Mononuclear cell (primary cell): Measurements from ENCODE around the gene EPHA2. TPM values are rescaled to one million over a fixed set of nuclear protein-coding genes. Genes with fewer than 3 reads are reported as not detected.

Experiments used
- H3K27me3 ChIP-seq: 2 replicates; pipeline ENCODE4 v1.6.0; 2011; ENCODE audit warnings: low read length, control low read depth; ENCODE audit not compliant: insufficient read depth
- H3K4me1 ChIP-seq: 2 replicates; pipeline ENCODE4 v1.5.1; 2011; ENCODE audit warnings: mild to moderate bottlenecking, low read length, control low read depth; ENCODE audit not compliant: insufficient read depth
- H3K4me3 ChIP-seq: 2 replicates; pipeline ENCODE4 v1.5.1; 2011; ENCODE audit warnings: mild to moderate bottlenecking, low read length, moderate library complexity
- H3K9me3 ChIP-seq: 2 replicates; pipeline ENCODE4 v1.5.1; 2011; ENCODE audit warnings: low read depth, mild to moderate bottlenecking, control low read depth, low read length
- total RNA-seq: library from RNA; depleted of rRNA; stranded (reverse); fragments of >200 nt; gene quantifications from one replicate; pipeline ENCODE4 v1.2.3, GENCODE V29; 2012

Gene EPHA2
- total RNA-seq, 1 donor: 0.63 TPM

- H3K27me3 ChIP-seq: no peaks in the 10 kb centered on the region
- H3K4me3 ChIP-seq: no peak overlapping the region
- H3K4me1 ChIP-seq: no peaks in the 10 kb centered on the region
- no peaks in the 10 kb centered on the region for H3K9me3 ChIP-seq
Observed at GRCh38 chr1:16129921-16130543, 25.8 kb downstream of the EPHA2 start.

DNA sequence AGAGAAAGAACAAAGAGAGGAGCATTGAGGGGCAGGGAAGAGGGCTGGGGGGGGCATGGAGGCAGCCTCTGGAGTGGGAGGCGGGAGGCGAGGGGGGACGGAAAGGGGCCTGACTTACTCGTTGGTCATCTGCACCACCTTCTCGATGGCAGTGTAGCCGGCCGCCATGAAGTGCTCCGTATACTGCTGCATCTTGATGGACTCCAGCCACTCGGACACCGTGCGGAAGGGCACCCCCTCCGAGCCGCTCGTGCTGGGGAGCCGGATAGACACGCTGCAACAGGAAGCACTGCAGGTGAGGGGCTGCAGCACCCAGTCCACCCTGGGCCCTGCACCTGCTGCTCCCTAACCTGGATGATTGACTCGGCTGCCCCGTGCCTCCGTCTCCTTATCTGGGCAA lies 26.6 kb downstream of the EPHA2 start:
- no peak overlapping the region for H3K4me3 ChIP-seq

DNA sequence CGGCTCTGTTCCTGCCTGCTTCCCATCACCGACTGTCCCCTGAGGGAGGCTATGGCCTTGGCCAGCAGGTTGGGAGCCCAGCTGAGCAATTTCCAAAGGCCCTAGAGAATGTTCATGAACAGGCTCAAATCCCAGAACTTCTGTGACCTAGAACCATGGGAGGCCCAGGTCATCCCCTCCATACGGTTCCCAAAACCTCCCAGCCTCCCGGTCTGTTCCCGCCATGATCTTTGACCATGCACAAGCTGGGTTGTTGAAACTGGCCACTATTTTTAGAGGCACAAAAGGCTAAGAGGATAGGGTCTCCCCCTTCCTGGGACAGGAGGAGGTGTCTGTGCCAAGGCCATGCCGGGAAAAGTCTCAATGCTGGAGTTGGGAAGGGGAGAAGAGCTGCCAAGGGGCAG lies 27.5 kb downstream of the EPHA2 start:
- no peaks in the 10 kb centered on the region for H3K27me3 ChIP-seq
- H3K9me3 ChIP-seq: no peaks in the 10 kb centered on the region
- H3K4me3 ChIP-seq: no peak overlapping the region
- H3K4me1 ChIP-seq: peaks cover under 1% of the 10 kb centered on the region

More for the DNA sequence above, 26.6 kb downstream of the EPHA2 start:
- no peaks in the 10 kb centered on the region for H3K27me3 ChIP-seq
- no peaks in the 10 kb centered on the region for H3K9me3 ChIP-seq
- no peaks in the 10 kb centered on the region for H3K4me1 ChIP-seq

DNA sequence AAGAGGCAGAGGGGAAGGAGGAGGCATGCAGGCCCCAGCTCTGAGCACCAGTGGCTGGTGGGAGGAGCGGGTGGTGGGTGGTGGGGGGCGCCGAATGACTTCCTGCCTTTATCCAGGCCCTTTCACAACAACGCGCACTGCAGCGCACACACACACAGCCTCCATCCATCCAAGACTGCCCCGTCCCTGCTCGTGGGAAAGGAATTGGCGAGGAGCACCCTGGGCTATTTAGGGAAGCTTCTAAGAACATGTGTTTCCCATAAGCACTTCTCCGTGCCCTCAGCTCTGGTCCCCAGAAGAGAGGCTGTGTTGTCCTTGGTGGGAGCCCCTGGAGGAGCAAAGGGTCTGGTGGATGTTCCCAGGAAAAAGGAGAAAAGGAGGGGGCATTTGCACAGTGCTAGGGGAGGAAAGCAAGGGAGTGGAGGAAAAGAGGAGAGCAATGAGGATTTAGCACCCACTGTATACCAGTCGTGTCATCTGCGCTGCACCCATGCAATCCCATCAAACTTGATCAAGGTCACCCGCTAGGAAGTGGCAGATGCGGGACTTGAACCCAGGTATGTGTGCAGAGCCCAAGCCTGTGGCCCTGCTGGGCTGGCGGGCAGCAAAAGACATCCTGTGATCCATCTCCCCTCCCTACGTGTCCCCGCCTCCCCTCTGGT lies 28.1 kb downstream of the EPHA2 start:
- Histone ChIP-seq H3K9me3 (no peaks in the 10 kb centered on the region), H3K4me3 (no peak overlapping the region), H3K27me3 (no peaks in the 10 kb centered on the region), H3K4me1 (peaks cover 4% of the 10 kb centered on the region)

DNA sequence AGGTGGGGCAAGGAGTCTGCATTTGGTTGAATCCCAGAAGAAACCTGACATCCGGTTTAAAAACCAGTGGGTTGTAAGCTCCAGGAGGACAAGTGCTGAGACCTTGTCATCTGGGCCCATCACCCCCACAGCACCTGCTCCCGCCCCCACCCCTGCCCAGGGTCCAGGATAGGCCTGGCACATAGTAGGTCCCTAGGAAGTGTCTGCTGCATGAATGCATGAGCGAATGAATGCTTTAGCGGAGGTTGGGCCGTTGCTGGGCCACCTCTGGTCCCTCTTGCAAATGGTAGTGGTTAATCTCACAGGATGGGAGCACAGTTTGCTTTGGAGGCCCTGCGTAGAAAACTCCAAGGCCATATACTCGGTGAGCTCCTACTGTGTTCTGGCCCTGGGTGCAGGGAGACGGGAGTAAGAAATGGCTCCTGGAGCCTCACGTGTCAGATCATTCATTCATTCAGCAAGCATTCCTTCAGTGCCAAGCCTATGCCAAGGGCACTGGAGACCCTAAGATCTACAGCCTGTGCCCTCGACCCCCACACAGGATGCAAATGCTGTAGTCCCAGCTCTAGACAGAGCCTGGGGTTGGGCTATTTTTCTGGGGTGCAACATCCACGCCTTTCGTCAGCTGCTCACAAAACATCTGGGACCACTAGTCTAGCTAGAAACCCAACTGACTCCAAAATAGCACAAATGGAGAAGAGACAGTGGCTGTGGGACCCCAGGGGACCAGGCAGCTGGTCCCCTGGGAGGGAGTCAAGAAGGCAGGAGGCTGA lies 28.9 kb downstream of the EPHA2 start:
- no peak overlapping the region for H3K4me3 ChIP-seq
- peaks cover 13% of the 10 kb centered on the region for H3K4me1 ChIP-seq
- no peaks in the 10 kb centered on the region for H3K9me3 ChIP-seq
- H3K27me3 ChIP-seq: no peaks in the 10 kb centered on the region

DNA sequence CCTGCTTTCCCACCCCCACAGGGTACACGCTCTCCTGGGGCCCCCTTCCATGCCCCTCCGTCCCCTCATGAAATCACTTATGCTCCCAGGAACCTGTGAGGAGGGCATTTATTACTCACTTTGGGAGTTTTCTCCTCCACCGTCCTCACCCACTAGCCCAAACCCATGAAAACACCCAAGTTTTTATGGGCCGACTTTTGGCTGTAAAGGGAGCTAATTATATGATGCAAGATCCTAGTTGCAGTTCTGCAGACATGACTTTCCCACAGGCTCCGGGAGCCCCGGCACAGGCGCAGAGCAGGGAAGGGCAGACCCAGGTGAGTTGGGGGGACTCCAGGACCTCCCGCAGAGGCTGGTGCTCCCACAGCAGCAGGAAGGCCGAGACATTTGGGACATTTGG lies 29.7 kb downstream of the EPHA2 start:
- no peaks in the 10 kb centered on the region for H3K27me3 ChIP-seq
- H3K4me3 ChIP-seq: no peak overlapping the region
- peaks cover 14% of the 10 kb centered on the region for H3K4me1 ChIP-seq
- no peaks in the 10 kb centered on the region for H3K9me3 ChIP-seq

- Histone ChIP-seq H3K4me1 (peaks cover 14% of the 10 kb centered on the region), H3K9me3 (no peaks in the 10 kb centered on the region), H3K27me3 (no peaks in the 10 kb centered on the region), H3K4me3 (no peak overlapping the region)
Observed at GRCh38 chr1:16125483-16125882, 30.4 kb downstream of the EPHA2 start.

DNA sequence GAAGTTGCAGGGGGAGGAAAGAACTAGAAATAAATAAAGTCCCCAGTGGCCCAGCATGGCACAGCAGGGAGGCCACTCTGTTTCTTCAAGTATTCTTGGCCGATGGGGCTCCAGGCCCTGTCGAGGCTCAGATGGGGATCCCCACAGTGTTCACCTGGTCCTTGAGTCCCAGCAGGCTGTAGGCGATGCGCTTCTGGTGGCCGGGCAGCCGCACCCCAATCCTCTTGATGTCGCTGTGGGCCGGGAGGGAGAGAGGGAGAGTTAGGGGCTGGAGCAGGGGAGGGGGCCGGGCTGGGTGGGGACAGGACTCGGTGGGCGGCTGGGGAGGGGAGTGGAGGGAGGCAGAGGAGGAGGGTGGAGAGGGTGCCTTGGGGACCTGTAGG lies 30.8 kb downstream of the EPHA2 start:
- Histone ChIP-seq H3K27me3 (no peaks in the 10 kb centered on the region), H3K9me3 (no peaks in the 10 kb centered on the region), H3K4me1 (peaks cover 14% of the 10 kb centered on the region), H3K4me3 (no peak overlapping the region)

- H3K4me1 ChIP-seq: peaks cover 14% of the 10 kb centered on the region
- no peaks in the 10 kb centered on the region for H3K27me3 ChIP-seq
- no peak overlapping the region for H3K4me3 ChIP-seq
- no peaks in the 10 kb centered on the region for H3K9me3 ChIP-seq
Observed at GRCh38 chr1:16124377-16125087, 31.3 kb downstream of the EPHA2 start.

- Histone ChIP-seq H3K9me3 (no peaks in the 10 kb centered on the region), H3K4me3 (no peak overlapping the region), H3K4me1 (peaks cover 14% of the 10 kb centered on the region), H3K27me3 (no peaks in the 10 kb centered on the region)
Observed at GRCh38 chr1:16122916-16123315, 33.0 kb downstream of the EPHA2 start.

DNA sequence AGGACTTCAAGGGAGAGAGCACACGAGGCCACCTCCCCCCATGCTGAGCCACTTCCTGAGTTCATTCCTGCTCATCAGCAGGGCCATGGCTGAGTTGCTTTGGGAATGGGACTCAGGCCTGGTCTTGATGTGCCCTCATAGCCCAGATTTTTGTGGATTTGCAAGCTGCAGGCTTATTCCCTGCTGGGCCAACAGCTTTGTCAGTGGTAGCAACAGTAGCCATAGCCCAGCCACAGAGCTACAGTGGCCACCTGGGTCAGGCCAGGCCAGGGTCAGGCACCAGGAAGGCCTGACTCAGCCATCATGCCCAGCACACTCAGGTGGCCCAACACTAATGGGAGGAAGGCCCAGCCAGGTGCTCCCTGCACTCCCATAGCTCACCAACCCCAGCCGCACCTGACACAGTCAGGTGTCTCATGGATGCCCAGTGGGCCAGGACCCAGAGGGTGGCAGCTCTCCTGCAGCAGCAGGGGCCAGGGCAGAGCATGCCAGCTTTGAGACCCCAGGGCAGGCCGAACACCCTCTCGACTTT lies 33.5 kb downstream of the EPHA2 start:
- Histone ChIP-seq H3K9me3 (no peaks in the 10 kb centered on the region), H3K27me3 (no peaks in the 10 kb centered on the region), H3K4me3 (no peak overlapping the region), H3K4me1 (peaks cover 14% of the 10 kb centered on the region)

GRCh38 chr1:16120940-16121410 lies 34.9 kb downstream of the EPHA2 start:
- Histone ChIP-seq H3K4me1 (peaks cover 14% of the 10 kb centered on the region), H3K4me3 (no peak overlapping the region), H3K27me3 (no peaks in the 10 kb centered on the region), H3K9me3 (no peaks in the 10 kb centered on the region)

GRCh38 chr1:16120407-16120806 lies 35.5 kb downstream of the EPHA2 start:
- Histone ChIP-seq H3K27me3 (no peaks in the 10 kb centered on the region), H3K9me3 (no peaks in the 10 kb centered on the region), H3K4me1 (peaks cover 14% of the 10 kb centered on the region), H3K4me3 (no peak overlapping the region)

DNA sequence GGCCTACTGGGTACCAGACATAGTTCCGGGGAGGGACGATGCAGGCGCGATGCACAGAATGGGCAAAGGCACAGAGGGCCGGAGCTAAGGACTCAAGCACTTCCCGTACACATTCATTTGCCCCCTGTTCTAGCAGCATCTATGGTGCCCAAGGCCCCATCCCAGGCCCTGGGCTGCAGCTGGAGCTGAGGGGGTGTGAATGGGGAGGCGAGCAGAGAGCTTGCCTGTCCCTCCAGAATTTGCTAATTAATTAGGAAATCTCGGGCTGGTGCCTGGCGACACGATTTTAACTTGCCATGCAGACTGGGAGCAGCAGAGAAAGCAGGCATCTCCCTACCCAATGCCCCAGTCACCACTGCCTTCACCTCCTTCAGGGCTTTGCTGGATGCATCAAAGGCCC lies 35.9 kb downstream of the EPHA2 start:
- Histone ChIP-seq H3K9me3 (no peaks in the 10 kb centered on the region), H3K4me1 (peaks cover 14% of the 10 kb centered on the region), H3K27me3 (no peaks in the 10 kb centered on the region), H3K4me3 (no peak overlapping the region)

DNA sequence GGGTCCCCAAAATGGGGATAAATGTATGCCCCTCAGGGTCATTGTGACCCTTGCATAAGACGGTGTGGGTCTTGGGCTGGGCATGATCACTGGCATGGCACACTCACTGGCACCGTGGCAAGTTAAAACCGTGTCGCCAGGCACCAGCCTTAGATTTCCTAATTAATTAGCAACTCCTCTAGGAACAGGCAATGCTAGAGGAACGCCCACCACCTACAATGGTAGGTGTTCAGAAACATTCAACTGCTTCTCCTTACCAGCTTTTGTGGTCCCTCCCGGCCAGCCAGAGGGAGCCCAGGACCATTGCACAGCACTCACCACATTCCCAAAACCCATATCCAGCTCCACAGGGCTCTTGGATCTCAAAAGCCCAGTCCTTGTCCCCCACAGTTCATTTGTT lies 36.4 kb downstream of the EPHA2 start:
- Histone ChIP-seq H3K4me3 (no peak overlapping the region), H3K9me3 (no peaks in the 10 kb centered on the region), H3K4me1 (peaks cover 14% of the 10 kb centered on the region), H3K27me3 (no peaks in the 10 kb centered on the region)
